ENCODE results near the gene BYSL.

DNA sequence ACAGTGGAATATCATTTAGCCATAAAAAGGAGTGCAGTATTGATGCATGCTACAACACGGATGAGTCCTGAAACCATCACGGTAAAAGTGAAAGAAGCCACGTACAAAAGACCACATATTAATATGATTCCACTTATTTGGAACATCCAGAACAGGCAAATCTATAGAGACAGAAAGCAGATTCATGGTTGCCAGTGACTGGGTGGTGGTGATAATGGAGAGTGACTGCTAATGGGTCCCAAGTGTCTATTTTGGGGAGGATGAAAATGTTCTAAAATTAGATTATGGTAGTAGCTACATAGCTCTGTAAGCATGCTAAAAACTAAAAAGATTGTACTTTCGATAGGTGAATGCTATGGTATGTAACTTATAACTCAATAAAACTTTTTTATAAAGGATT, 38.7 kb downstream of the BYSL start:
- no peak for TF ChIP-seq POLR2A (IDR thresholded peaks at IDR 0.05)
- TF ChIP-seq, protein P1, sequence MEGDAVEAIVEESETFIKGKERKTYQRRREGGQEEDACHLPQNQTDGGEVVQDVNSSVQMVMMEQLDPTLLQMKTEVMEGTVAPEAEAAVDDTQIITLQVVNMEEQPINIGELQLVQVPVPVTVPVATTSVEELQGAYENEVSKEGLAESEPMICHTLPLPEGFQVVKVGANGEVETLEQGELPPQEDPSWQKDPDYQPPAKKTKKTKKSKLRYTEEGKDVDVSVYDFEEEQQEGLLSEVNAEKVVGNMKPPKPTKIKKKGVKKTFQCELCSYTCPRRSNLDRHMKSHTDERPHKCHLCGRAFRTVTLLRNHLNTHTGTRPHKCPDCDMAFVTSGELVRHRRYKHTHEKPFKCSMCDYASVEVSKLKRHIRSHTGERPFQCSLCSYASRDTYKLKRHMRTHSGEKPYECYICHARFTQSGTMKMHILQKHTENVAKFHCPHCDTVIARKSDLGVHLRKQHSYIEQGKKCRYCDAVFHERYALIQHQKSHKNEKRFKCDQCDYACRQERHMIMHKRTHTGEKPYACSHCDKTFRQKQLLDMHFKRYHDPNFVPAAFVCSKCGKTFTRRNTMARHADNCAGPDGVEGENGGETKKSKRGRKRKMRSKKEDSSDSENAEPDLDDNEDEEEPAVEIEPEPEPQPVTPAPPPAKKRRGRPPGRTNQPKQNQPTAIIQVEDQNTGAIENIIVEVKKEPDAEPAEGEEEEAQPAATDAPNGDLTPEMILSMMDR (IDR thresholded peaks at IDR 0.05): no peak

Measured in thyroid gland (tissue), 4 donors.